Stimulated activated CD4-positive, alpha-beta T cell treated with anti-CD3 and anti-CD28 coated beads, Interleukin-1b, Interleukin-23, amount 100 ng/mL, for 1 hour (primary cell): ENCODE measurements around the gene RNGTT.
"Not testable (repeated sequence)": the region's sequence is repeated elsewhere in the genome, so short reads cannot be mapped to it uniquely, and the experiment has no call there.

Experiments used
- DNase-seq, 2 donors: peaks; one replicate each; pipeline ENCODE4 v3.0.0-alpha.2; 2020; ENCODE audit warnings: low read depth in 2 of 2

RNGTT gene

GRCh38 chr6:88866856-88867255 is 96.6 kb downstream of the RNGTT start:
- DNase-seq, result no peak

- no peak for DNase-seq
Observed at GRCh38 chr6:88865275-88865674, 98.1 kb downstream of the RNGTT start.

- no peak for DNase-seq
Observed at GRCh38 chr6:88864359-88865054, 98.9 kb downstream of the RNGTT start.

GRCh38 chr6:88860310-88860709 is 103.1 kb downstream of the RNGTT start:
- DNase-seq, result no peak

GRCh38 chr6:88858455-88858854 is 105.0 kb downstream of the RNGTT start:
- no peak for DNase-seq

GRCh38 chr6:88856566-88856965 is 106.9 kb downstream of the RNGTT start:
- DNase-seq, result no peak

GRCh38 chr6:88855541-88856147 is 107.8 kb downstream of the RNGTT start:
- DNase-seq, result no peak

- DNase-seq, result no peak
Observed at GRCh38 chr6:88852775-88853174, 110.6 kb downstream of the RNGTT start.

GRCh38 chr6:88852000-88852399 is 111.4 kb downstream of the RNGTT start:
- no peak for DNase-seq

GRCh38 chr6:88848870-88849269 is 114.5 kb downstream of the RNGTT start:
- no peak for DNase-seq

GRCh38 chr6:88843040-88843439 is 120.4 kb downstream of the RNGTT start:
- no peak for DNase-seq

GRCh38 chr6:88842320-88842719 is 121.1 kb downstream of the RNGTT start:
- DNase-seq, result no peak

- DNase-seq, result no peak
Observed at GRCh38 chr6:88840796-88841539, 122.5 kb downstream of the RNGTT start.

- no peak for DNase-seq
Observed at GRCh38 chr6:88840289-88840688, 123.1 kb downstream of the RNGTT start.

- DNase-seq, result no peak
Observed at GRCh38 chr6:88839280-88839679, 124.1 kb downstream of the RNGTT start.

- no peak for DNase-seq
Observed at GRCh38 chr6:88835210-88835609, 128.2 kb downstream of the RNGTT start.

- not testable (repeated sequence) for DNase-seq
Observed at GRCh38 chr6:88833071-88833470, 130.3 kb downstream of the RNGTT start.

GRCh38 chr6:88827599-88827998 is 135.8 kb downstream of the RNGTT start:
- DNase-seq, result not testable (repeated sequence)

GRCh38 chr6:88825856-88826255 is 137.6 kb downstream of the RNGTT start:
- DNase-seq, result no peak

GRCh38 chr6:88823998-88824397 is 139.4 kb downstream of the RNGTT start:
- DNase-seq, result no peak

- DNase-seq, result no peak
Observed at GRCh38 chr6:88815491-88815890, 147.9 kb downstream of the RNGTT start.

GRCh38 chr6:88814909-88815308 is 148.5 kb downstream of the RNGTT start:
- no peak for DNase-seq

GRCh38 chr6:88813045-88813444 is 150.4 kb downstream of the RNGTT start:
- no peak for DNase-seq
